ENCODE results near the gene SERPINB5.
"Not testable (repeated sequence)": the region's sequence is repeated elsewhere in the genome, so short reads cannot be mapped to it uniquely, and the experiment has no call there.

SERPINB5 gene

DNA sequence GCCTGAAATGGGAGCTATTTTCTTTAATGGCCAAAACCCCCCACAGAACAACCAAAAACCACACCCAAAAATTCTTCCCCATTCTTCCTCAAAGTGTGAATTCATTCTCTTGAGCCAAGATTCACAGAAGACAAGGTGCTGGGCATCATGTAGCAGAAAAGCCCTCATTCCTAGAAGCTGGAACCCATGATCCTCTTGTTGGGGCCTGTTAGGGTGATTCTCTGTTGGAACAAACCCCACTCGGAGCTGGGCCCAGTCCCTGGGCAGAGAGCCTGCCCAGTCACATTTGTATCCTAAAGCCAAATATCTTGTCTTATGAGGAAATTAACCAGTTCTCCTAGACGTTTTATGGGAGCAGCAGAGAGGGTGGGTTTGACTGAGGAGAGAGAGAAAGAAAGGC is 31.7 kb upstream of the SERPINB5 start:
- Histone ChIP-seq H3K27me3 (ENCODE audit: control insufficient read depth, insufficient read depth, low read length) (no peaks in the 10 kb centered on the region), H3K4me3 (ENCODE audit: low read depth, low read length) (no peak overlapping the region), H3K9me3 (ENCODE audit: control insufficient read depth, insufficient read depth, low read depth, low read length) (no peaks in the 10 kb centered on the region), H3K36me3 (ENCODE audit: control insufficient read depth, insufficient read depth, low read length) (no peaks in the 10 kb centered on the region), H3K4me1 (ENCODE audit: control insufficient read depth, insufficient read depth, low read length) (no peaks in the 10 kb centered on the region), H3K9ac (ENCODE audit: low read length) (no peak overlapping the region), H3K27ac (ENCODE audit: low read depth, low read length) (no peak overlapping the region)

- Histone ChIP-seq H3K27ac (ENCODE audit: low read depth, low read length) (no peak overlapping the region), H3K4me1 (ENCODE audit: control insufficient read depth, insufficient read depth, low read length) (no peaks in the 10 kb centered on the region), H3K36me3 (ENCODE audit: control insufficient read depth, insufficient read depth, low read length) (no peaks in the 10 kb centered on the region), H3K9ac (ENCODE audit: low read length) (no peak overlapping the region), H3K9me3 (ENCODE audit: control insufficient read depth, insufficient read depth, low read depth, low read length) (peaks cover 2% of the 10 kb centered on the region; the same call in 1 of the 2 replicates), H3K27me3 (ENCODE audit: control insufficient read depth, insufficient read depth, low read length) (no peaks in the 10 kb centered on the region), H3K4me3 (ENCODE audit: low read depth, low read length) (no peak overlapping the region)
Measured at GRCh38 chr18:63446266-63446665, 30.5 kb upstream of the SERPINB5 start.

DNA sequence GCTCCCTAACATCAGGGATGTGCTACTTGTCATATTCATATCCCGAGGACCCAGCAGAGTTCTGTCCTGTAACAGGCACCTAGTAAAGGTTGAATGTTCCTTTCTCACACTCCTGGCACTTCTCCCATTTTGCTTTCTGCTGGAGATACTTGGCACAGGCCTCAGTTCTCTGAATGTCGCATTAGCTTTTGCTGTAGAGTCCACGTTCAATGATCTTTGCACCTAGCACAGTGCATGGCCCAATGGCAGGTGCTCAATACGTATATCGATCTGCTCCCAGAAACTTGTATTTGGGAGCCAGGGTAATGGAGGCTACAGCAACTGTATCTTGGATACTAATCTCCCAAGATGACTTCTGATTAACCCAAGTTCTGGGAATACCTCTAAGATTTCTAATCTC is 29.7 kb upstream of the SERPINB5 start:
- Histone ChIP-seq H3K27me3 (ENCODE audit: control insufficient read depth, insufficient read depth, low read length) (no peaks in the 10 kb centered on the region), H3K36me3 (ENCODE audit: control insufficient read depth, insufficient read depth, low read length) (no peaks in the 10 kb centered on the region), H3K4me1 (ENCODE audit: control insufficient read depth, insufficient read depth, low read length) (no peaks in the 10 kb centered on the region; the same call in 1 of the 2 replicates), H3K27ac (ENCODE audit: low read depth, low read length) (no peak overlapping the region), H3K9me3 (ENCODE audit: control insufficient read depth, insufficient read depth, low read depth, low read length) (peaks cover 2% of the 10 kb centered on the region; the same call in 1 of the 2 replicates), H3K9ac (ENCODE audit: low read length) (no peak overlapping the region), H3K4me3 (ENCODE audit: low read depth, low read length) (no peak overlapping the region)

DNA sequence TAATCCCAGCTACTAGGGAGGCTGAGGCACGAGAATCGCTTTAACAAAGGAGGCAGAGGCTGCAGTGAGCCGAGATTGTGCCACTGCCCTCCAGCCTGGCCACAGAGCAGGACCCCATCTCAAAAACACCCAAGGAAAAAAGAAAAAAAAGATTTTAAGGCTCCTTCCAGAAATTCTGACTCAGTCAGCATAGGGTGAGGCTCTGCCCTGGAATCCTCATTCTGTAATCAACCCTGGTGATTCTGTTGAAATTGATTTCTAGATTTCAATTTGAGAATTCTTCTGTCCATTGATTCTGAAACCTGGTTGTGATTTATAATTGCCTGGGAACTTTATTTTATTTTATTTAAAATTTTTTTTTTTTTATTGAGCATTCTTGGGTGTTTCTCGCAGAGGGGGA is 27.3 kb upstream of the SERPINB5 start:
- no peak overlapping the region for H3K9ac ChIP-seq (ENCODE audit: low read length)
- no peak overlapping the region for H3K4me3 ChIP-seq (ENCODE audit: low read depth, low read length)
- H3K36me3 ChIP-seq (ENCODE audit: control insufficient read depth, insufficient read depth, low read length): no peaks in the 10 kb centered on the region
- no peak overlapping the region for H3K27ac ChIP-seq (ENCODE audit: low read depth, low read length)
- peaks cover 2% of the 10 kb centered on the region; the same call in 1 of the 2 replicates for H3K9me3 ChIP-seq (ENCODE audit: control insufficient read depth, insufficient read depth, low read depth, low read length)
- H3K4me1 ChIP-seq (ENCODE audit: control insufficient read depth, insufficient read depth, low read length): peaks cover 5% of the 10 kb centered on the region; the same call in 1 of the 2 replicates
- no peaks in the 10 kb centered on the region for H3K27me3 ChIP-seq (ENCODE audit: control insufficient read depth, insufficient read depth, low read length)

DNA sequence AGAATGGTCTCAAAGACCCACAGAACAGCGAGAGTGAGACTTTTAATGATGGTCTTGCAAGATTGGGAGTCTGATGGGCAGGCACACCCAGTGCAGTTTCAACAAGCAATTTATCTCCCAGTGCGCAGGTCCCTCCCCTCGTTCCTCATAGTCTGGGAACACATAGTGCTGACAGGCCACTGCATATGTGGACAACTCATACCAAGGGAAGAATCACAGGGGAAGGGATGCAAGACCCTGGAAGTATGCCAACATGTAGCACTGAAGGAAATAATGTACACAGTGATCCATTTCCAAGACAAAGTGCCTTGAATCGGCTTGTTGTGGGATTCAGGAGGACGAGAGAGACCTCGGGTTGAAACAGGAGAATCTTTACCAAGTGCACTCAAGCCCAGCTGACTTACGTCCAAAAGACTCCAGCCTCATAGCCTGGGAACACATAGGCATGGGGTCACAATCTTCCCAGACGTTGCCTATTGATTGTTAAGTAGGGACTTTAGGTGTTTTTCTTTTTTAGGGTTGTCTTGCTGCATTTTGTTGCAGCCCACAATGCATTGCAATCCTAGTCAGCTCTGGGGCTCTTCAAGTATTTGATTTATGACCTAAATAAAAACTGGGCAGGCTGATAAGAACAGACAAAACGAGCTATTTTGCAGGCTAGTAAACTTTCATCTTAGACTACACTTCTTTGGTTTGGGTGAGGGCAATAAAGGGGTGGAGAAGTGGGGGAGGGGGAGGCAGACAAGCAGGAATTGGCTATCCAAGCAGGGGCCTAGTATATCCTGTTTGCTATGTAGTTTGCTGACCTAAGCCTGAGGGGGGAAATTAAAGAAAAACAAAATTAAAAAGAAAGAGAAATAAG is 24.7 kb upstream of the SERPINB5 start:
- no peak overlapping the region for H3K4me3 ChIP-seq (ENCODE audit: low read depth, low read length)
- no peaks in the 10 kb centered on the region for H3K27me3 ChIP-seq (ENCODE audit: control insufficient read depth, insufficient read depth, low read length)
- H3K36me3 ChIP-seq (ENCODE audit: control insufficient read depth, insufficient read depth, low read length): no peaks in the 10 kb centered on the region
- peaks cover 2% of the 10 kb centered on the region; the same call in 1 of the 2 replicates for H3K9me3 ChIP-seq (ENCODE audit: control insufficient read depth, insufficient read depth, low read depth, low read length)
- H3K27ac ChIP-seq (ENCODE audit: low read depth, low read length): no peak overlapping the region
- H3K4me1 ChIP-seq (ENCODE audit: control insufficient read depth, insufficient read depth, low read length): peaks cover 5% of the 10 kb centered on the region; the same call in 1 of the 2 replicates
- no peak overlapping the region for H3K9ac ChIP-seq (ENCODE audit: low read length)

DNA sequence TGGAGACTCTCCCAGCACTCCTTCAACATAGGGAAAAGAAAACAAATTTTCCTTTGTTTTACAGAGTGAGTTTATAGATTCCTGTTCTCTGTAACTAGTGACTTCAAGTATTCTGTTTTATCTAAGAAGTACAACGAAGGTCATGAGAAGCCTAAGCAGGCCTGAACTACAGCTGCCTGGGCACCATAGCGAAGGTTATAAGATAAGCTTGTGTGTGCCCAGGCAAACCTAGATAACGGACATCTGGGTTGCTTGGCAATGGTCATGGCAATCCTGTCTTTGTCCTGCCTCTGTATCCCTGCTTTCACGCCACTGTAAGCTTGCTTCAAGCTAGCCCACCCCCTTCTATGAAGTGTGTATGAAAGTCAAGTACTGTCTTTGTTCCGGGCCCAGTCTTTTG is 24.0 kb upstream of the SERPINB5 start:
- H3K9ac ChIP-seq (ENCODE audit: low read length); H3K36me3 ChIP-seq (ENCODE audit: control insufficient read depth, insufficient read depth, low read length); H3K27ac ChIP-seq (ENCODE audit: low read depth, low read length): not testable (repeated sequence)

DNA sequence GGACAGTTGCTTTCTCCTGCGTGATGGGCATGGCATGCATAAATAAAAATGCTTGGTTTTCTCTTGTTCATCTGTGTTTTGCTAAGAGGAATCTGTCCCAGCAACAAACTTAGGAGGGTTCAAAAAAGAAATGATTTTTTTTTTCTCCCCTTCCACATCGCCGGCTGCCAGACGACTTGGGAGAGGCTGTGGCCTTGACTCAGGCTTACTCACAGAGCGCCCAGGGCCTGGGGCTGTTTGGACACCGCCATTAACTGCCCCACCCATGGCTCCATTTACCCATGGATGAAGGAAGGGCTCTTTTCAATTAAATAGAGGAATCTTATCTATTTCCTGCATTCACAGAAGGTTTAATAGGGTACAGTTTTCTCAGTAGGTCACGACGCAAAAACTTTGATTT is 22.3 kb upstream of the SERPINB5 start:
- Histone ChIP-seq H3K4me3 (ENCODE audit: low read depth, low read length) (no peak overlapping the region), H3K9me3 (ENCODE audit: control insufficient read depth, insufficient read depth, low read depth, low read length) (peaks cover 2% of the 10 kb centered on the region; the same call in 1 of the 2 replicates), H3K27ac (ENCODE audit: low read depth, low read length) (no peak overlapping the region), H3K36me3 (ENCODE audit: control insufficient read depth, insufficient read depth, low read length) (no peaks in the 10 kb centered on the region), H3K27me3 (ENCODE audit: control insufficient read depth, insufficient read depth, low read length) (no peaks in the 10 kb centered on the region), H3K9ac (ENCODE audit: low read length) (no peak overlapping the region), H3K4me1 (ENCODE audit: control insufficient read depth, insufficient read depth, low read length) (peaks cover 5% of the 10 kb centered on the region; the same call in 1 of the 2 replicates)

More for the DNA sequence above, 24.0 kb upstream of the SERPINB5 start:
- H3K27me3 ChIP-seq (ENCODE audit: control insufficient read depth, insufficient read depth, low read length); H3K9me3 ChIP-seq (ENCODE audit: control insufficient read depth, insufficient read depth, low read depth, low read length); H3K4me3 ChIP-seq (ENCODE audit: low read depth, low read length); H3K4me1 ChIP-seq (ENCODE audit: control insufficient read depth, insufficient read depth, low read length): not testable (repeated sequence)

GRCh38 chr18:63457977-63458376 is 18.8 kb upstream of the SERPINB5 start:
- Histone ChIP-seq H3K4me1 (ENCODE audit: control insufficient read depth, insufficient read depth, low read length) (0 out of 2 replicates have a peak, but pooled peaks cover 5% of the 10 kb centered on the region), H3K27me3 (ENCODE audit: control insufficient read depth, insufficient read depth, low read length) (no peaks in the 10 kb centered on the region), H3K9ac (ENCODE audit: low read length) (no peak overlapping the region), H3K4me3 (ENCODE audit: low read depth, low read length) (no peak overlapping the region), H3K27ac (ENCODE audit: low read depth, low read length) (no peak overlapping the region), H3K36me3 (ENCODE audit: control insufficient read depth, insufficient read depth, low read length) (no peaks in the 10 kb centered on the region), H3K9me3 (ENCODE audit: control insufficient read depth, insufficient read depth, low read depth, low read length) (no peaks in the 10 kb centered on the region)

- Histone ChIP-seq H3K9ac (ENCODE audit: low read length) (no peak overlapping the region), H3K4me1 (ENCODE audit: control insufficient read depth, insufficient read depth, low read length) (no peaks in the 10 kb centered on the region), H3K9me3 (ENCODE audit: control insufficient read depth, insufficient read depth, low read depth, low read length) (no peaks in the 10 kb centered on the region), H3K27ac (ENCODE audit: low read depth, low read length) (no peak overlapping the region), H3K36me3 (ENCODE audit: control insufficient read depth, insufficient read depth, low read length) (no peaks in the 10 kb centered on the region), H3K4me3 (ENCODE audit: low read depth, low read length) (no peak overlapping the region), H3K27me3 (ENCODE audit: control insufficient read depth, insufficient read depth, low read length) (no peaks in the 10 kb centered on the region)
Measured at GRCh38 chr18:63460414-63460813, 16.3 kb upstream of the SERPINB5 start.

DNA sequence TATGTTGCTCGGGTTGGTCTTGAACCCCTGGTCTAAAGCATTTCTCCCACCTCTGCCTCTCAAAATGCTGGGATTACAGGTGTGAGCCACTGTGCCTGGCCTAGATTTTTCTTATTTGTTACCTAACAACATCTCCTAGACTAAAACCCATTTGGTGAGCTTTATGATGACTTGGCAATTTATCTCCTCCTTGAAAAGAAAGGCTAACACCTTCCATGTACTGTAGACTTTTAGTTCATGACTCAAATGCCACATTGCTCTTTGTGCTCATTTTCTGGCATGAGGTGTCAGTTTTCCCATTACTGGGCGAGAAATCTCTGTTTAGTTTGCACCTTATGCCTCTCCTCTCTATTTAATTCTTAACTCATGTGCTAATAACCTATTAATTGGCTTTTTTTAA is 12.3 kb upstream of the SERPINB5 start:
- Histone ChIP-seq H3K4me3 (ENCODE audit: low read depth, low read length) (no peak overlapping the region), H3K27ac (ENCODE audit: low read depth, low read length) (no peak overlapping the region), H3K36me3 (ENCODE audit: control insufficient read depth, insufficient read depth, low read length) (no peaks in the 10 kb centered on the region), H3K4me1 (ENCODE audit: control insufficient read depth, insufficient read depth, low read length) (no peaks in the 10 kb centered on the region), H3K27me3 (ENCODE audit: control insufficient read depth, insufficient read depth, low read length) (no peaks in the 10 kb centered on the region), H3K9ac (ENCODE audit: low read length) (no peak overlapping the region), H3K9me3 (ENCODE audit: control insufficient read depth, insufficient read depth, low read depth, low read length) (no peaks in the 10 kb centered on the region)

DNA sequence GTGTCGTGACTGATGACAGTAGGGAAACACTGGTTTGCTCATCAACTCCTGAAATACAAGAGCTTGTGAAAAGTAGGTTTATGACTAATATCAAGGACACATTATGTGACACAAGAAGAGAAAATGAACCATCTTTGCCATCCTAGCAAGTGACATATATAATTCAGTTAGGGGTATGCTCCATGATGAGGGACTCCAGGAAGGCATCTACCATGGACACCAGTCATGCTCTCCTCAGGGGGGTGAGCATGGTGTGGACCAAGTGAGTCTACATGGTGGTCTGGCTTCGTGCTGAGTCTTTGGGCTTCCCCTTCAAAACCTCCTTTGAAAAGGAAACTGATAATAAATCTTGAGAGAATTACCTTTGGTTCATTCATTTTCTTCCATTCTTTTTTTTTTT is 11.7 kb upstream of the SERPINB5 start:
- H3K36me3 ChIP-seq (ENCODE audit: control insufficient read depth, insufficient read depth, low read length): no peaks in the 10 kb centered on the region
- no peak overlapping the region for H3K4me3 ChIP-seq (ENCODE audit: low read depth, low read length)
- H3K9me3 ChIP-seq (ENCODE audit: control insufficient read depth, insufficient read depth, low read depth, low read length): no peaks in the 10 kb centered on the region
- H3K27me3 ChIP-seq (ENCODE audit: control insufficient read depth, insufficient read depth, low read length): no peaks in the 10 kb centered on the region
- H3K9ac ChIP-seq (ENCODE audit: low read length): no peak overlapping the region
- no peak overlapping the region for H3K27ac ChIP-seq (ENCODE audit: low read depth, low read length)
- no peaks in the 10 kb centered on the region for H3K4me1 ChIP-seq (ENCODE audit: control insufficient read depth, insufficient read depth, low read length)

Data from HUES6 (cell line).